Uterus (tissue), 4 donors: ENCODE data around the gene HOXD10. TPM values are rescaled to one million over a fixed set of nuclear protein-coding genes. Genes with fewer than 3 reads are reported as not detected.

Source experiments
- DNase-seq, 2 donors: peaks; one replicate each; pipeline ENCODE4 v3.0.0-alpha.2; 2019 to 2020
- H3K27ac ChIP-seq, 2 donors: fragments of 200-600 bp; sonication (generic); 1 replicate in 1 of 2; 2 replicates in 1 of 2; pipeline ENCODE4 v1.5.1; 2016 to 2018
- H3K27me3 ChIP-seq, 2 donors: fragments of 200-600 bp; sonication (generic); one replicate each; pipeline ENCODE4 v1.5.1; 2018 to 2019; ENCODE audit warnings: control low read depth in 1 of 2
- H3K36me3 ChIP-seq, 2 donors: fragments of 200-600 bp; sonication (generic); one replicate each; pipeline ENCODE4 v1.5.1; 2019; ENCODE audit warnings: control low read depth in 1 of 2
- H3K4me1 ChIP-seq, 2 donors: fragments of 200-600 bp; sonication (generic); one replicate each; pipeline ENCODE4 v1.5.1; 2018 to 2019; ENCODE audit warnings: control low read depth in 1 of 2
- H3K4me3 ChIP-seq, 2 donors: fragments of 200-600 bp; sonication (generic); 1 replicate in 1 of 2; 2 replicates in 1 of 2; pipeline ENCODE4 v1.5.1; 2018 to 2019; ENCODE audit warnings: mild to moderate bottlenecking in 1 of 2
- H3K9me3 ChIP-seq, 2 donors: fragments of 200-600 bp; sonication (generic); one replicate each; pipeline ENCODE4 v1.5.1; 2019; ENCODE audit warnings: control low read depth in 1 of 2
- POLR2A ChIP-seq, 2 donors: fragments of 450-650 bp; IDR thresholded peaks; one replicate each; pipeline ENCODE4 v1.6.1; 2016; ENCODE audit warnings: antibody characterized with exemption in 2 of 2, mild to moderate bottlenecking in 1 of 2, moderate library complexity in 1 of 2
- intact Hi-C: fragments of 100-400 bp; cut with DNase I; formaldehyde crosslinking; loops from one replicate; pipeline ENCODE4 v1.15.1; 2023; ENCODE audit warnings: low total_unique reads
- total RNA-seq, 4 donors: library from RNA; depleted of rRNA in 3 of 4; stranded (reverse); fragments of >200 nt in 3 of 4; gene quantifications; one replicate each; pipeline versions ENCODE4 v1.1.0 to v1.2.4, GENCODE V29; 2014 to 2023
- TF ChIP-seq, protein P1 (sequence below), 4 experiments: fragments of 200-600 bp in 2 of 4; fragments of 450-650 bp in 2 of 4; sonication (generic) in 2 of 4; IDR thresholded peaks; one replicate each; pipeline ENCODE4 v1.5.1; 2016 to 2019; ENCODE audit warnings: antibody characterized with exemption in 4 of 4, mild to moderate bottlenecking in 2 of 4, moderate library complexity in 1 of 4
- donor health status: DM: yes; HTN: yes; CAD: no.

HOXD10 gene
- total RNA-seq, 4 donors from 2014 or later, result 6.8 to 81.0 (median 53.6) TPM

DNA sequence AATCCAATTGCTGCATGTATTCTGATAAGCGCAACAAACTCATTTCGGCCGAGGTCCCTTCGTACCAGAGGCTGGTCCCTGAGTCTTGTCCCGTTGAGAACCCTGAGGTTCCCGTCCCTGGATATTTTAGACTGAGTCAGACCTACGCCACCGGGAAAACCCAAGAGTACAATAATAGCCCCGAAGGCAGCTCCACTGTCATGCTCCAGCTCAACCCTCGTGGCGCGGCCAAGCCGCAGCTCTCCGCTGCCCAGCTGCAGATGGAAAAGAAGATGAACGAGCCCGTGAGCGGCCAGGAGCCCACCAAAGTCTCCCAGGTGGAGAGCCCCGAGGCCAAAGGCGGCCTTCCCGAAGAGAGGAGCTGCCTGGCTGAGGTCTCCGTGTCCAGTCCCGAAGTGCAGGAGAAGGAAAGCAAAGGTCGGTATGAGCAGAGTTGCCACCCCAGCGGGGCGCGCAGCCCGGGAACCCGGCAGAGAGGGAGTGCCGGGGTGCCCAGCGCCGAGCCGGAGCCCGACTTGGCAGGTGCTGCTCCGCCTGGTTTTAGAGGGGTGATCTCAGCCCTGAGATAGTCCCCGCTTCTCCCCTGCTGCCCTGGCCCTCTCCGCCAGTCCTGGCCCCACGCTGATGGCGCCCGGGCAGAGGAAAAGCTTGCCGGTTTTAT, 714 bp downstream of the HOXD10 start:
- Histone ChIP-seq H3K4me3 (peak overlapping the region; percentile 43 to 51), H3K9me3 (no peaks in the 10 kb centered on the region), H3K27me3 (no peaks in the 10 kb centered on the region), H3K27ac (peak overlapping the region; percentile 98 to 99), H3K4me1 (no peaks in the 10 kb centered on the region), H3K36me3 (no peaks in the 10 kb centered on the region)
- no peak for TF ChIP-seq POLR2A (IDR thresholded peaks at IDR 0.05)
- TF ChIP-seq, protein P1, sequence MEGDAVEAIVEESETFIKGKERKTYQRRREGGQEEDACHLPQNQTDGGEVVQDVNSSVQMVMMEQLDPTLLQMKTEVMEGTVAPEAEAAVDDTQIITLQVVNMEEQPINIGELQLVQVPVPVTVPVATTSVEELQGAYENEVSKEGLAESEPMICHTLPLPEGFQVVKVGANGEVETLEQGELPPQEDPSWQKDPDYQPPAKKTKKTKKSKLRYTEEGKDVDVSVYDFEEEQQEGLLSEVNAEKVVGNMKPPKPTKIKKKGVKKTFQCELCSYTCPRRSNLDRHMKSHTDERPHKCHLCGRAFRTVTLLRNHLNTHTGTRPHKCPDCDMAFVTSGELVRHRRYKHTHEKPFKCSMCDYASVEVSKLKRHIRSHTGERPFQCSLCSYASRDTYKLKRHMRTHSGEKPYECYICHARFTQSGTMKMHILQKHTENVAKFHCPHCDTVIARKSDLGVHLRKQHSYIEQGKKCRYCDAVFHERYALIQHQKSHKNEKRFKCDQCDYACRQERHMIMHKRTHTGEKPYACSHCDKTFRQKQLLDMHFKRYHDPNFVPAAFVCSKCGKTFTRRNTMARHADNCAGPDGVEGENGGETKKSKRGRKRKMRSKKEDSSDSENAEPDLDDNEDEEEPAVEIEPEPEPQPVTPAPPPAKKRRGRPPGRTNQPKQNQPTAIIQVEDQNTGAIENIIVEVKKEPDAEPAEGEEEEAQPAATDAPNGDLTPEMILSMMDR (IDR thresholded peaks at IDR 0.05), result no peak
- DNase-seq, result no peak
- intact Hi-C loops, result no loop called here

DNA sequence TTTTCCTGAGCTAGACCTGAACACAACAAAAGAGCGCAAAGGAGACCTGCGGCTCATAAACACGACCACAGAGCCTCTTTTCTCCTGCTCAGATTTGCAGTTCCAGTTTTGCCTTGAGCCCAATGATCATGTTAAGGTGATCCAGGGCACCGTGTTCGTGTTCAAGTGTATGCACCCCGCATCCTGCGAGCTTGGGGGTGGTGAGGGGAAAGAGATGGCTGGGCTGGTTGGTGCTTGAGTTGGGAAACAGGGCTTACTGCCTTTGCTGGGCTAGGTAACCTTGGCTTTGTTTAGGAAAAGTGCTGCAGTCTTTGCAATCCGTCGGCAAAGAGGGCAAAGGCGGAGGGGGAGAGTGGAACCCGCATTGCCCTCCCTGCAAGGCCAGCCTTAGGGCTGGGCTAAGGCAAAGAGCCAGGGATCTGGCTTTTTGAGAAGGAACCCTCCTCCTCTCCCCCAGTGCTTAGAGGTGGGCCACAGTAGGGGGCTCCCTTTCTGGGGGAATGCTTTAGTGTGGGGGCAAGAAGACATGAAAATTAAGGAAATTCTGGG, 1.3 kb downstream of the HOXD10 start:
- Histone ChIP-seq H3K27me3 (no peaks in the 10 kb centered on the region), H3K36me3 (no peaks in the 10 kb centered on the region), H3K4me3 (peak overlapping the region; percentile 43 to 51), H3K27ac (peak overlapping the region; percentile 98 to 99), H3K9me3 (no peaks in the 10 kb centered on the region), H3K4me1 (no peaks in the 10 kb centered on the region)
- peak in 1 of 2 donors; percentile 3 for TF ChIP-seq POLR2A (IDR thresholded peaks at IDR 0.05)
- TF ChIP-seq, protein P1 (IDR thresholded peaks at IDR 0.05), result no peak
- intact Hi-C loops, result no loop called here
- DNase-seq, result no peak

DNA sequence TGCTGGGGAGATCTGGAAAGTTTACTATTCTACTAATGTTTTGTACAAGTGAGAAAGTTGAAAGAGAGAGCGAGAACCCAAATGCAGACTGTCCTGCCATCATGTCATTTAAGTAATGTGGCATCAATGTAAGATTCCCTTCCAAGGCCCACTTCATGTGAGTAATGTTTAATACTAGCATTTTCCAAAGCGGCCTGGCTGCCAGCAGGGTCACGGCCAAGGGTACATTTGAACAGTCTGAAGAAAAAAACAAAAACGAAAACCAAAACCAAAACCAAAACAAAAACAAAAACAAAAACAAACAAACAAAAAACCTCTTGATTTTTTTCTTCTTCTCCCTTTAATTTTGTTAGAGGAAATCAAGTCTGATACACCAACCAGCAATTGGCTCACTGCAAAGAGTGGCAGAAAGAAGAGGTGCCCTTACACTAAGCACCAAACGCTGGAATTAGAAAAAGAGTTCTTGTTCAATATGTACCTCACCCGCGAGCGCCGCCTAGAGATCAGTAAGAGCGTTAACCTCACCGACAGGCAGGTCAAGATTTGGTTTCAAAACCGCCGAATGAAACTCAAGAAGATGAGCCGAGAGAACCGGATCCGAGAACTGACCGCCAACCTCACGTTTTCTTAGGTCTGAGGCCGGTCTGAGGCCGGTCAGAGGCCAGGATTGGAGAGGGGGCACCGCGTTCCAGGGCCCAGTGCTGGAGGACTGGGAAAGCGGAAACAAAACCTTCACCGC, 2.2 kb downstream of the HOXD10 start:
- H3K36me3 ChIP-seq, result no peaks in the 10 kb centered on the region
- intact Hi-C loops, result no loop called here
- no peaks in the 10 kb centered on the region for H3K9me3 ChIP-seq
- TF ChIP-seq, protein P1 (IDR thresholded peaks at IDR 0.05), result peak; percentile 66 to 76 (median 71)
- peak; percentile 46 to 66 for TF ChIP-seq POLR2A (IDR thresholded peaks at IDR 0.05)
- peak overlapping the region; percentile 98 to 99 for H3K27ac ChIP-seq
- peak overlapping the region; percentile 43 to 51 for H3K4me3 ChIP-seq
- no peaks in the 10 kb centered on the region for H3K4me1 ChIP-seq
- DNase-seq, result peak; percentile 76 to 95
- H3K27me3 ChIP-seq, result no peaks in the 10 kb centered on the region

DNA sequence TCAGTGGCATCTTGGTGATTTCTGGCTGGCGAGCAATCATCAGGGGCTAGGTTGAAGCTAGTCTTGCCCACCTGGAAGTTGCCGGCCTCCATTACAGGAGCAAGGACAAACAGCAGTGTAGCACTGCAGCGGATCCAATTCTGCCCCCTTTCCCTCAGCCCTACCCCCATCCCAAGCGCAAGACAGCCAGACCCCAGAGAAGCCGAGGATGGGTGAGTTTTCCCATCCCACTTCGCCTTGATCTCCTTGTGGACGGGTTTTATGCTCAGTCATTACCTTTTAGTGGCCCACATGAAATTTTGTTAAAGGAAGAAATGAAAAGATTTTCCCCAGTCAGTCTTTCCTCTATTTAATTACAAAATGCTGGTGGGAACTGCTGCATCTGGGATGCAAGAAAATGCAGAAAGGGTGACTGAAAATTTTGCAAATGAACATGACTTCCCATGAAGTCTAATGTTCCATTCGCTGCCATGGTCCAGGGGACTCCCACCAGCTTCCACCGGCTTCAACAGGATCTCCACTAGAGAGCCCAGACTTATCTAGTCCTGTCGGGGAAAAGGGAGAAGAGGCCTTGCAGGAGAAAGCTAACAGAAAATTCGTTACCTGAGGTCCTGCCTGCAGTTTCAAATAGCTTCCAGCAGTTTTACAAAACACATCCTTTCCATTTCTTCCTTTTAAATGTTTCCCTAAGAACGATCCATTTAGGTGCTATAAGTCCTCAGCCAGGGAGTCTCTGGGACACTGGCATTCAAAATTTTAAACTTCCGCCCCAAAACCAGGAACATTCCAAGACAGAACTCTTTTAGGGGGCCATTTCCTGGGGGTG, 4.0 kb downstream of the HOXD10 start:
- peak in 1 of 2 donors; percentile 52 for DNase-seq
- no peaks in the 10 kb centered on the region for H3K9me3 ChIP-seq
- no peaks in the 10 kb centered on the region for H3K27me3 ChIP-seq
- TF ChIP-seq, protein P1 (IDR thresholded peaks at IDR 0.05), result peak in 3 of 4 experiments; percentile 10 to 31 (median 11)
- no peak for TF ChIP-seq POLR2A (IDR thresholded peaks at IDR 0.05)
- intact Hi-C loops, result loop anchor here (10.0 kb wide), 2 partner anchors 694 to 1144 kb away; partner anchors contain the start of gene NFE2L2
- H3K27ac ChIP-seq, result peak overlapping the region; percentile 98 to 99
- no peaks in the 10 kb centered on the region for H3K36me3 ChIP-seq
- H3K4me1 ChIP-seq, result no peaks in the 10 kb centered on the region
- H3K4me3 ChIP-seq, result peak overlapping the region; percentile 51 to 78
